Endodermal cell (in vitro differentiated cells): Measurements from ENCODE around the gene TCN2. TPM values are rescaled to one million over a fixed set of nuclear protein-coding genes. Genes with fewer than 3 reads are reported as not detected.

ENCODE experiments used
- DNase-seq: peaks from one replicate; pipeline ENCODE4 v3.0.0-alpha.2; 2017
- H3K27ac ChIP-seq: 2 replicates; pipeline ENCODE4 v1.5.1; 2013; ENCODE audit warnings: mild to moderate bottlenecking, low read depth, low read length, moderate library complexity
- H3K27me3 ChIP-seq: 2 replicates; pipeline ENCODE4 v1.6.1; 2013; ENCODE audit warnings: mild to moderate bottlenecking, low read length, moderate library complexity; ENCODE audit not compliant: insufficient read depth, control insufficient read depth, poor library complexity, severe bottlenecking
- H3K36me3 ChIP-seq: 2 replicates; pipeline ENCODE4 v1.7.0; 2013; ENCODE audit warnings: mild to moderate bottlenecking, low read length, moderate library complexity; ENCODE audit not compliant: control insufficient read depth, insufficient read depth
- H3K4me1 ChIP-seq: one replicate; pipeline ENCODE4 v1.7.0; 2013; ENCODE audit warnings: low read length; ENCODE audit not compliant: control insufficient read depth, insufficient read depth
- H3K4me3 ChIP-seq: 2 replicates; pipeline ENCODE4 v1.5.1; 2013; ENCODE audit warnings: mild to moderate bottlenecking, low read length, moderate library complexity
- H3K9ac ChIP-seq: 2 replicates; pipeline ENCODE4 v1.6.1; 2013; ENCODE audit warnings: mild to moderate bottlenecking, low read length, moderate library complexity; ENCODE audit not compliant: poor library complexity, severe bottlenecking; ENCODE audit errors: extremely low read depth
- H3K9me3 ChIP-seq: 2 replicates; pipeline ENCODE4 v1.6.1; 2013; ENCODE audit warnings: mild to moderate bottlenecking, low read length, moderate library complexity; ENCODE audit not compliant: control insufficient read depth
- H3K27ac Mint-ChIP-seq: 2 replicates; pipeline ENCODE4 v1.8.0; 2020; ENCODE audit warnings: mixed read lengths
- H3K27me3 Mint-ChIP-seq: 2 replicates; pipeline ENCODE4 v1.8.0; 2021; ENCODE audit warnings: mild to moderate bottlenecking, mixed read lengths; ENCODE audit not compliant: insufficient read depth
- H3K36me3 Mint-ChIP-seq: 2 replicates; pipeline ENCODE4 v1.8.0; 2020; ENCODE audit warnings: low read depth, mixed read lengths
- H3K4me1 Mint-ChIP-seq: 2 replicates; pipeline ENCODE4 v1.8.0; 2020; ENCODE audit warnings: mixed read lengths
- H3K4me3 Mint-ChIP-seq: 2 replicates; pipeline ENCODE4 v1.8.0; 2020; ENCODE audit warnings: mild to moderate bottlenecking, moderate library complexity, mixed read lengths
- H3K9me3 Mint-ChIP-seq: 2 replicates; pipeline ENCODE4 v1.8.0; 2020; ENCODE audit warnings: mild to moderate bottlenecking, mixed read lengths
- WGBS, 2 experiments: methylation state at CpG; one replicate each; pipeline versions ENCODE4 v1.1.5 to v1.1.7; 2013; ENCODE audit warnings: missing lambda C conversion rate in 2 of 2, mixed read lengths in 1 of 2; ENCODE audit not compliant: insufficient coverage in 1 of 2, insufficient read length in 1 of 2; 5-methylcytosine and 5-hydroxymethylcytosine counted together
- total RNA-seq, 2 donors: library from RNA; stranded (reverse); fragmentation: NEBNext Ultra II Directional in 1 of 2; extraction: Animal tissue kit (Norgen Biotek cat#: 25700) in 1 of 2; gene quantifications; 2 replicates in 1 of 2; 3 replicates in 1 of 2; pipeline ENCODE4 v1.2.1, GENCODE V29; 2021
- TF ChIP-seq, protein P1 (sequence below): fragments of 200-600 bp; sonication (generic); conservative IDR thresholded peaks from 2 replicates; pipeline ENCODE4 v1.5.0; 2021; ENCODE audit warnings: antibody characterized with exemption, mild to moderate bottlenecking

The TCN2 gene
- total RNA-seq, 2 donors from 2014 or later: 71.8 to 73.6 TPM

DNA sequence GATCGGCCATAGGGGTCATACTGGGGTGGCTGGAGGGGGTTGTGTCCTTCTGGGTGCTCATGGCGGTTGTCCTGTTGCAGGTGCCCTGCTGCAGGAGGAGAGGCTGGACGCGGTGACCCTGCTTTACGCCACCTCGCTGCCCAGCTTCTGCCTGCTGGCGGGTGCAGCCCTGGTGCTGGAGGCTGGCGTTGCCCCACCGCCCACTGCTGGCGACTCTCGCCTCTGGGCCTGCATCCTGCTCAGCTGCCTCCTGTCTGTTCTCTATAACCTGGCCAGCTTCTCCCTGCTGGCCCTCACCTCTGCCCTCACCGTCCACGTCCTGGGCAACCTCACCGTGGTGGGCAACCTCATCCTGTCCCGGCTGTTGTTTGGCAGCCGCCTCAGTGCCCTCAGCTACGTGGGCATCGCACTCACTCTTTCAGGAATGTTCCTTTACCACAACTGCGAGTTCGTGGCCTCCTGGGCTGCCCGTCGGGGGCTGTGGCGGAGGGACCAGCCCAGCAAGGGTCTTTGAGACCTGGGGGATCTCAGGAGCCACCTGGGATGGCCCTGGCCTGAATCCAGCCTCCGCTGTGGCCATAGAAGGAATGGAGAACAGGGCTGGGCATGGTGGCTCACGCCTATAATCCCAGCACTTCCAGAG is 39.7 kb downstream of the TCN2 start:
- no peak overlapping the region for H3K4me3 Mint-ChIP-seq
- H3K4me1 Mint-ChIP-seq: peaks cover 17% of the 10 kb centered on the region
- no peak overlapping the region for H3K27ac Mint-ChIP-seq

DNA sequence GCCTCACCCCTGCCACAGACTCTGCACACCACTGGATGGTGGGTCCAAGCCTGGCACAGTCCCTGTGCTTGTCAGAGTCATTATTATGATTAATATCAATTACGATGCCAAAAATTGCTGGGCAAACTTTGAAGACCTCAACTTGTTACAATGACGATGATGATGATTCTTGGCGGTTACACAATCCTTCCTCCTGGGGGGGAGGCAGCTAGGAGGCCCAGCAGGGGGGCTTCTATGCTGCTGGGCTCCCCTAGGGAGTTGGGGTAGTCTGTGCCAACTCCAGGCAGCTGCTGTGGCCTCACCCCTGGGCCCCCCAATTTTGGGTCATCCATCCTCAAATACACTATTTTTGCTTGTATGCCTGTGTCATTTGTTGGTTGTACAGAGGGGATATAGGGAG is 40.6 kb downstream of the TCN2 start:
- TF ChIP-seq, protein P1, sequence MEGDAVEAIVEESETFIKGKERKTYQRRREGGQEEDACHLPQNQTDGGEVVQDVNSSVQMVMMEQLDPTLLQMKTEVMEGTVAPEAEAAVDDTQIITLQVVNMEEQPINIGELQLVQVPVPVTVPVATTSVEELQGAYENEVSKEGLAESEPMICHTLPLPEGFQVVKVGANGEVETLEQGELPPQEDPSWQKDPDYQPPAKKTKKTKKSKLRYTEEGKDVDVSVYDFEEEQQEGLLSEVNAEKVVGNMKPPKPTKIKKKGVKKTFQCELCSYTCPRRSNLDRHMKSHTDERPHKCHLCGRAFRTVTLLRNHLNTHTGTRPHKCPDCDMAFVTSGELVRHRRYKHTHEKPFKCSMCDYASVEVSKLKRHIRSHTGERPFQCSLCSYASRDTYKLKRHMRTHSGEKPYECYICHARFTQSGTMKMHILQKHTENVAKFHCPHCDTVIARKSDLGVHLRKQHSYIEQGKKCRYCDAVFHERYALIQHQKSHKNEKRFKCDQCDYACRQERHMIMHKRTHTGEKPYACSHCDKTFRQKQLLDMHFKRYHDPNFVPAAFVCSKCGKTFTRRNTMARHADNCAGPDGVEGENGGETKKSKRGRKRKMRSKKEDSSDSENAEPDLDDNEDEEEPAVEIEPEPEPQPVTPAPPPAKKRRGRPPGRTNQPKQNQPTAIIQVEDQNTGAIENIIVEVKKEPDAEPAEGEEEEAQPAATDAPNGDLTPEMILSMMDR: no peak
- Mint-ChIP-seq H3K4me3 (no peak overlapping the region), H3K36me3 (no peaks in the 10 kb centered on the region), H3K27ac (no peak overlapping the region), H3K9me3 (no peaks in the 10 kb centered on the region), H3K27me3 (no peaks in the 10 kb centered on the region), H3K4me1 (peaks cover 24% of the 10 kb centered on the region)
- no peaks in the 10 kb centered on the region for H3K36me3 ChIP-seq
- WGBS, 2 experiments: 95 to 100% methylated on average over 3 of the region's 3 CpGs
- no peak overlapping the region for H3K9ac ChIP-seq
- H3K27me3 ChIP-seq: no peaks in the 10 kb centered on the region
- no peaks in the 10 kb centered on the region for H3K9me3 ChIP-seq
- no peak overlapping the region for H3K27ac ChIP-seq
- no peak for DNase-seq
- H3K4me3 ChIP-seq: no peak overlapping the region
- H3K4me1 ChIP-seq: peaks cover 5% of the 10 kb centered on the region

More for the DNA sequence above, 39.7 kb downstream of the TCN2 start:
- Histone ChIP-seq H3K9ac (no peak overlapping the region), H3K27ac (no peak overlapping the region), H3K9me3 (no peaks in the 10 kb centered on the region), H3K4me1 (peaks cover 5% of the 10 kb centered on the region), H3K27me3 (no peaks in the 10 kb centered on the region), H3K4me3 (no peak overlapping the region), H3K36me3 (no peaks in the 10 kb centered on the region)
- Mint-ChIP-seq H3K36me3 (no peaks in the 10 kb centered on the region), H3K9me3 (no peaks in the 10 kb centered on the region), H3K27me3 (no peaks in the 10 kb centered on the region)
- TF ChIP-seq, protein P1: no peak
- 93 to 95% methylated on average over 15 to 25 of the region's 25 CpGs for WGBS, 2 experiments
- DNase-seq: peak; percentile 31

DNA sequence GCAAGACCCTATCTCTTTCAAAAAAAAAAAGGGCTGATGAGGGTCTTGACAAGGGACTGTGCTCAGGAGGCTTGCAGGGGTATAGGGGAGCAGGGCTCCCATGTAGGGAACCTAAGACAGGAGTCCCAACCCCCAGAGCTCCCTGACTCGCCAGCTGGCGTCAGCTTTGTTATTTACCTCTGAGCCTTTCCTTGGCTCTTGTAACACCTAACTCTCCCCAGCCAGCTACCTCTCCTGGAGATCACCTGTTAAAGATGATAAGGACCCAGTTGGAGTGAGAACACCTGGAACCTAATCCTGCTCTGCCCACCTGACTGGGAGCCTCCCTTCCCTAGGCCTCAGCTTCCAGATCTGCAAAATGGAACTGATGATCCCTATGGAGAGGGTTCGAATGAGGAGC is 41.9 kb downstream of the TCN2 start:
- no peak overlapping the region for H3K9ac ChIP-seq
- TF ChIP-seq, protein P1: no peak
- H3K36me3 Mint-ChIP-seq: no peaks in the 10 kb centered on the region
- DNase-seq: no peak
- H3K27me3 Mint-ChIP-seq: no peaks in the 10 kb centered on the region
- H3K4me1 ChIP-seq: peaks cover 5% of the 10 kb centered on the region
- peaks cover 20% of the 10 kb centered on the region for H3K4me1 Mint-ChIP-seq
- H3K27ac Mint-ChIP-seq: no peak overlapping the region
- no peaks in the 10 kb centered on the region for H3K9me3 Mint-ChIP-seq
- H3K9me3 ChIP-seq: no peaks in the 10 kb centered on the region
- no peaks in the 10 kb centered on the region for H3K27me3 ChIP-seq
- 89% methylated on average over 3 of the region's 3 CpGs; no CpG with 5 or more reads in 1 of the 2 experiments for whole genome bisulfite sequencing, 2 experiments
- H3K4me3 Mint-ChIP-seq: no peak overlapping the region
- no peak overlapping the region for H3K27ac ChIP-seq
- H3K36me3 ChIP-seq: no peaks in the 10 kb centered on the region
- no peak overlapping the region for H3K4me3 ChIP-seq
